ENCODE measurements around the gene CDK5RAP2.

Gene CDK5RAP2

GRCh38 chr9:120377268-120378159, 202.5 kb downstream of the CDK5RAP2 start:
- no peak for DNase-seq

DNA sequence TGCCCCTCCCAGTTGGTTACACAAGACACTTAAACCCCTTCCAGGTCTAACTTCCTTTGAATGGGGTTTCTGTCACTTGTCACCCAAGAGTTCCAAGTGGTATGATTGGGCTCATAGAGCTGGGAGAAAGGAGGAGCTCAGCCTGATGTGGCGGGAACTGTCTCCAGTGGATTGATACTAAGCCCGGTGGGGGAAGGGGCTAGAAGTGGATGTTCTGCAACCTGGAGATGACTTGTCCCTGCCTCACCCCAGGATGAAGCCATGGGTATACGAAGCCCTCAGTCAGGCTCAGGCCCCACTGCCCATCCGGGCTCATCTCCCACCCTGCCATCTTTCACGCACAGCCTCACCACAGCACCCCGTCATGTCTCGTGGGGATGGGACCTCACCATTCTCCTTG, 203.9 kb downstream of the CDK5RAP2 start:
- no peak for DNase-seq

DNA sequence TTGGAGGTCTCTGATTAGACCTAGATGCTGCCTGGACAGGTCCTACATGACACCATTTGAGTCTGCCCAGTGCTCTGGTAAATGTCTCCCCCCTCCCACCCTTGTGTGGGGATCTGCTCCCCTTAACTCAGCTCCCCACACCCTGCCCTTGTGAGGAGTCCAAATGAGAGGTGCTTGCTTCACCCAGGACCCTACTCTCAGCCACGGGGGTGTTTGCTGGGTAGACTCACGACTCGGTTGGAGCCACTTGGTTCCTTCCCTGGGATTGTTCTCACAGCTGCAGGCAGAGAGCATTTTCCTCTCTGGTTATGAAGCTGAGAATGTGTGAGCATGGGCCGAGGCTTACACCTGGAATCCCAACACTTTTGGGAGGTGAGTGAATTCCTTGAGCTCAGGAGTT, 204.7 kb downstream of the CDK5RAP2 start:
- no peak for DNase-seq

DNA sequence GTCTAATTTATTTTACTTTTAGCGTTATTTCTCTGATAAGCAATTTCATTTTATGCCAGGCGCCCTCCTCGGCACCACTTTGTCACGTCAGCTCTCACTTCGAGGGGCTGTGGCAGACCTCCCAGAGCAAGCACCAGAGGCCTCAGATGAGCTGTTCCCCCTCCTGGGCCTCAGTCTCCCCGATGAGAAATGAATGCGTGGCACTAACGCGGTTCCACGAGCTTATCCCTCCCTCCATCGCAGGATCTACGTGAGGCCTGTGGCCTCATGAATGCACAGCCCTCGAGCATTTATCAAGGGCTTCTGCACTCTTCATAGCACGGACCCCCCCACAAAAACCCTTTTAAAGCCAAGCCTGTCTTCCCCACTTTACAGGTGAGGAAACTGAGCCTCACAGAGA, 205.2 kb downstream of the CDK5RAP2 start:
- DNase-seq: no peak

- no peak for DNase-seq
Observed at GRCh38 chr9:120374239-120374638, 205.7 kb downstream of the CDK5RAP2 start.

- no peak for DNase-seq
Observed at GRCh38 chr9:120372040-120372439, 207.9 kb downstream of the CDK5RAP2 start.

- DNase-seq: no peak
Observed at GRCh38 chr9:120369608-120370220, 210.3 kb downstream of the CDK5RAP2 start.

GRCh38 chr9:120368799-120369198, 211.2 kb downstream of the CDK5RAP2 start:
- DNase-seq: peak in 1 of 2 donors; percentile 2

GRCh38 chr9:120366644-120367019, 213.3 kb downstream of the CDK5RAP2 start:
- no peak for DNase-seq

DNA sequence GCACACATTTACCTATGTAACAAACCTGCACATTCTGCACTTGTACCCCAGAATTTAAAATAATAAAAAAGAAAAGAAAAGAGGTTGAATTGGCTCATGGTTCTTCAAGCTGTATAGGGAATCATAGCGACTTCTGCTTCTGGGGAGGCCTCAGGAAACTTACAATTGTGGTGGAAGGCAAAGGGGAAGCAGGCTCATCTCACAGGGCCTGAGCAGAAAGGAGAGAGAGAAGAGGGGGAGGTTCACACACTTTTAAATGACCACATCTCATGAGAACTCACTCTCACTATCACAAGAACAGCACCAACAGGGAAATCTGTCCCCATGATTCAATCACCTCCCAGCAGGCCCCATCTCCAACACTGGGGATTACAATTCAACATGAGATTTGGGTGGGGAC, 214.6 kb downstream of the CDK5RAP2 start:
- DNase-seq: no peak

- no peak for DNase-seq
Observed at GRCh38 chr9:120363697-120364096, 216.3 kb downstream of the CDK5RAP2 start.

DNA sequence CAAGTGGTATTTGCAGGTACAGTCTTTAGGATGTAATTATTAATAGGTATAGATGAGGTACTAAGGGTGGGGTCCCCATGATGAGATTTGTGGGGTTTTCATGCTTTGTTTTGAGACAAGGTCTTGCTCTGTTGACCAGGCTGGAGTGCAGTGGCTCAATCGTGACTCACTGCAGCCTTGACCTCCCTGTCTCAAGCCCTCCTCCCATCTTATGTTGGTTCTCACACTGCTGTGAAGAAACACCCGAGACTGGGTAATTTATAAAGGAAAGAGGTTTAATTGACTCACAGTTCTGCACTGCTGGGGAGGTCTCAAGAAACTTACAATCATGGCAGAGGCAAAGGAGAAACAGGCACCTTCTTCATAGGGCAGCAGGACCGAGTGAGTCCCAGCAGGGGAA, 217.5 kb downstream of the CDK5RAP2 start:
- DNase-seq: no peak

DNA sequence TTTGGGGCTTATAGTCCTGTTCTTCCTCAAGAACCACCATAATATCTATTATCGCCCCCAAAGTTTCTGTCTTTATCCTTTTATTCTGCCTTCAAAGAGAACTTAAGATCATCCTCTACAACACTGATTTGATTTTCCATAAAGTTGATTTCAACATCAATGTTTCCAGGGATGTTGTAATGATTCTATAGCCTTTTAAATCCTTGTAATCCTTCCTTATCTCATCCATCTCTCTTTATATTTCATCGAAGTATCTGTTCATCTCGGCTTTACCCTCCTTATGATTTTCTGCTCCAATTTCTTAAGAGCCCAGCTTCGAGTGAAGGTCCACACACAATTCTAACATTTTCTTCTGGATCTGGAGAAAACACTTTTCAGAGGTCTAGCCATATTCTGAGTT, 218.4 kb downstream of the CDK5RAP2 start:
- DNase-seq: no peak

DNA sequence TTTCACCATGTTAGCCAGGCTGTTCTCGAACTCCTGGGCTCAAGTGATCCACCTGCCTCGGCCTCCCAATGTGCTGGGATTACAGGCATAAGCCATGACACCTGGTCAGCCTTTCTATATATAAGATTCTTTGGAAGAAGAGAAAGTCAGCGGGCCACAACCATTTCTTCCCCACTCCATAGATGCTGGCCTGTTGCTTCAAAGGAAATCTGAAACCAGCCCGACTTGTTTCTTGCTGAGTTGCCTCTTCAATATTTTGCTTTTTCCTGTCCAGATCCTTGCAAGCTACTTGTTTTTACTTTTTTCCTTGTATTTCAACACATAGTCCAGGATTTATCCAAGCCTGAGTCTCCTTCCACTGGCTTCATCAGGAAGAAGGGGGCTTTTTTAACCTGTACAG, 219.5 kb downstream of the CDK5RAP2 start:
- no peak for DNase-seq

DNA sequence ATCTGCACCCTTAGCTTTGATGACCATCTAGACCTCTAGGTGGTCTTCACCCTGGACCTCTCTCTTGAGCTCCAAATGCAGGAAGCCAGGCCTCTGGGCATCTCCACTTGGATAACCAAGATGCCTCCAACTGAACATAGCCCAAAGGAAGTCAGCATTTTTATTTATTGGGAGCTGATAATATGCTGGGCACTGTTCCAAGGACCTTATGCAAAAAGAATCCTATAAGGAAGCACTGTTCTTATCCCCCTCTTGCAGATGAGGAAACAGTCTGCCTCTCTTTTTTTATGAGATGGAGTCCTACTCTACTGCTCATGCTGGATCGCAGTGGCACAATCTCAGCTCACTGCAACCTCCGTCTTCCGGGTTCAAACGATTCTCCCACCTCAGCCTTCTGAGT, 219.9 kb downstream of the CDK5RAP2 start:
- DNase-seq: no peak

DNA sequence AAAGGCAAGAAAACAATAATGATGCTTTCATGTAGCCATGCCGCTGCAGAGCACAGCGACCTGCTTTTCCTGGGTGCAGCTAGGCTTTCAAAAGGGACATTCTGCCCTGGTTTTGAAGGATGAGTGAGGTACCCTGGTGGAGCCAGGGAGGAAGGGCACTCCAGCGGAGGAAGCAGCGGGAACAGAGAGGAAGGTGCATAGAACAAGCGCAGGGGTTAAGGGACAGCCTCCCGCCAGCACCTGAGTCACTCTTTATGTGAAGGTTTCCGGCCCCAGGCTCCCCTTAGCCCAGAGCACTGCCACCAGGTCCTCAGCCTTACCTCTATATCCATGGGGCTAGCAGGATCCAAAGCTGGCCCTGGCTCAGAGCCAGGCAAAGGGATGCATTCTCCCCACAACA, 221.1 kb downstream of the CDK5RAP2 start:
- DNase-seq: no peak

GRCh38 chr9:120353506-120353905, 226.5 kb downstream of the CDK5RAP2 start:
- DNase-seq: no peak

- DNase-seq: no peak
Observed at GRCh38 chr9:120351106-120351505, 228.9 kb downstream of the CDK5RAP2 start.

DNA sequence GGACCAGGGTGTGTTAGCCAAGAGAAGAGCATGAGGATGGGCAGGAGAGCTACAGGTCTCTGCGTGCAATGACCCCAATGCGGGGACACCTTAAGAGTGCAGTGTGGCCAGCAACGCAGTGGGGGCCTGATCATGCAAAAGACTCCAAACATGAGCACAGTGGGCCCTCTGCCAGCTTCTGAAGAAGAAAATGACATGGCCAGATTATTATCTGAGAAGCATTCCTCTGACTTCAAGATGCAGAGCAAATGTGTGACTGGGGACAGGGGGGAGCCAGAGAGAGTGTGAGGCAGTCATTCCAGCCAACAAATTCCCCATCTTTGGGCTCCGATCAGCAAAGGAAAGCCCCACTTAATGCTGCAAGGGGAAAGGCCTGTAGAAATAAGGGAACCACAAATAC, 229.4 kb downstream of the CDK5RAP2 start:
- DNase-seq: no peak

DNA sequence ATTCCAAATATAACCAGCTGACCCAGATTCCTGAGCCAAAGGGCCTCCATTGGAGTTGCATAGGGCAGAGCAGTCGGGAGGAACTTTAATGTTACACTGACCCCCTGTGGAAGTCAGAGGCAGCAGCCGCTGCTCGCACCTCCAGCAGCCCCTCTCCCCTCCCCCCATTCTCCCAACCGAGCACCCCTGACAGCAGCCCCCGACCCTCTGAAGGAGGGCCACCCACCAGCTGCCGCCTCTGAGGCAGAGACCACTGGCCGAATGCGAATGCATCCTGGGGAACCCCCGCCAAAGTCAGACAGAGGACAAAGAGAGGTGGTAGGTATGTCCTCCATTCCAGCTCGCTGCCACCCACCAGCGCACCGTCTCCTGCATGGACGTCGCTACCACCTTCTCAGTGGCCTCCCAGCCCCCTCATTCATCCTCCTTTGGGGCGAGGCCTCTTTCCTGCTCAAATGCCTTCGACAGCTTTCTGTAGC, 231.0 kb downstream of the CDK5RAP2 start:
- DNase-seq: peak; percentile 7 to 16

DNA sequence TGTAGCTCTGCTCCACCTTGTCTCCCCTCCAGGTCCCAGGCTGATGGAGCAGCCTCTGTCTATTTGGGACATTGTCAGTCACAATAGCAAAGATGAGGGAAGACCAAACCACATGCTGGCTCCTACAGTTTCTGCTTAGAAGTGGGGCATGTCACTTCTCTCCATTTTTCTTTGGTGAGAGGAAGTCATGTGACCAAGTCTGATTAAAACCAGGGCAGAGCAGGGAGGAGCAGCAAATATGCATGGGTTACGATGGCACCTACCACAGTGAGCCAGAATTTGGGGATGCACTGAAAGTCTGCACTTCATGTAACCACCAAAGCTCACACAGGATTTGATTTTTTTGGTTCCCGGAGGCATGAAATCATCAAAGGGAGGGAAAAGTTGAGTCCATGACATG, 234.6 kb downstream of the CDK5RAP2 start:
- no peak for DNase-seq

DNA sequence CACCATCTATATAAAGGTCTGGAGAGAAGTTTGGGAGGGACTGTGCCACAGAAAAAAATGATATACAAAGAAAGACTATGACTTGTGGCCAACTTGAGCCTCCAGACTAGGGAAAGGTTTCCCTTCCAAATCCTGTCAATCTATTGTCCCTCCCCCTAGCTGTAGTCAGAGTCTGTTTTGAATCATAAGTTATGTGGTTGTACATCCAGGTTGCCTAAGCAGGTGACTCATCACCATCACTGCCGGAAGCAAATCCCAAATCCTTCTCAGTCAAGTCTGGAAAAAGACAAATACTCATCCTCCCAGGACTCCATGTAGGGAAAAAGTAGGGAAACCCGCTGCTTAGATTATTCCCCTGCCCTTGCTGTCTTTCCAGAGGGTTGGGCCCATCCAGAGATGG, 235.7 kb downstream of the CDK5RAP2 start:
- DNase-seq: no peak

DNA sequence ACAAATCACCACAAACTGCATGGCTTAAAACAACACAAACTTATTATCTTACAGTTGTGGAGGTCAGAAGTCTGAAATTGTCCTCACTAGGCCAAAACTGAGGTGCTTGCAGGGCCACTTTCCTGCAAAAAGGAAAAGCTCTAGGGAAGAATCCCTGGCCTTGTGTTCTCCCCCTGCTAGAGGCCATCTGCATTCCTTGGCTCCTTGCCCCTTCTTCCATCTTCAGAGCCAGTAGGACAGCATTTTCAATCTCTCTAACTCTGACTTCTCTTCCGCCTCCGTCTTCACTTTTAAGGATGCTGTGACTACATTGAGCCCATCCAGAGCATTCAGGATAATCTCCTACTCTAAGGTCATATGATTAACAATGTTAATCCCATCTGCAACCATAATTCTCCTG, 236.6 kb downstream of the CDK5RAP2 start:
- DNase-seq: no peak

Data from stimulated activated CD4-positive, alpha-beta T cell treated with anti-CD3 and anti-CD28 coated beads, Interleukin-2, amount 100 ng/mL, for 48 hours (primary cell).